ENCODE measurements around the gene CHCHD3. TPM values are rescaled to one million over a fixed set of nuclear protein-coding genes. Genes with fewer than 3 reads are reported as not detected.
"Not testable (repeated sequence)": the region's sequence is repeated elsewhere in the genome, so short reads cannot be mapped to it uniquely, and the experiment has no call there.

CHCHD3 gene
- total RNA-seq, 1 donor from 2014 or later = 61.5 TPM

DNA sequence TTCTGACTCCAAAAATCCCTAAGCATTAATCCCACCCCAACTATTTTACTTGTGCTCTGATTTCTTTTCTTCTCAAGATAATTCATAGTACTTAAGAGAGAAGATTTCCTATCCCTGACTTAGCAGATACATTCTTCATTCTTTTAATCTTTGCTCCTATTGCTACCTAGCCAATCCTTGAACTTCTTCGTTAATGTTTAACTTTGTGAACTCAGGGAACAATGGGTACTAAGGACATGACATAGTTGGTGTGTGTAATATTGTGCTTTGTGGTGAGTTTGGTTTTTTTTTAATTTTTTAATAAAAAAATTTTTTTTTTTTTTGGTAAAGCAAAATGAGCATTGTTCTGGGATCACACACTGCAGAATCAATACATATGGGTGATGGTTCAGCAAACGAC, 166.2 kb downstream of the CHCHD3 start:
- no peak overlapping the region for H3K27ac Mint-ChIP-seq (ENCODE audit: unreplicated experiment)
- H3K36me3 Mint-ChIP-seq (ENCODE audit: unreplicated experiment) = no peaks in the 10 kb centered on the region
- DNase-seq = no peak
- no peak overlapping the region for H3K4me3 Mint-ChIP-seq (ENCODE audit: unreplicated experiment)
- peaks cover 1% of the 10 kb centered on the region for H3K9me3 Mint-ChIP-seq (ENCODE audit: unreplicated experiment)
- TF ChIP-seq, protein P1, sequence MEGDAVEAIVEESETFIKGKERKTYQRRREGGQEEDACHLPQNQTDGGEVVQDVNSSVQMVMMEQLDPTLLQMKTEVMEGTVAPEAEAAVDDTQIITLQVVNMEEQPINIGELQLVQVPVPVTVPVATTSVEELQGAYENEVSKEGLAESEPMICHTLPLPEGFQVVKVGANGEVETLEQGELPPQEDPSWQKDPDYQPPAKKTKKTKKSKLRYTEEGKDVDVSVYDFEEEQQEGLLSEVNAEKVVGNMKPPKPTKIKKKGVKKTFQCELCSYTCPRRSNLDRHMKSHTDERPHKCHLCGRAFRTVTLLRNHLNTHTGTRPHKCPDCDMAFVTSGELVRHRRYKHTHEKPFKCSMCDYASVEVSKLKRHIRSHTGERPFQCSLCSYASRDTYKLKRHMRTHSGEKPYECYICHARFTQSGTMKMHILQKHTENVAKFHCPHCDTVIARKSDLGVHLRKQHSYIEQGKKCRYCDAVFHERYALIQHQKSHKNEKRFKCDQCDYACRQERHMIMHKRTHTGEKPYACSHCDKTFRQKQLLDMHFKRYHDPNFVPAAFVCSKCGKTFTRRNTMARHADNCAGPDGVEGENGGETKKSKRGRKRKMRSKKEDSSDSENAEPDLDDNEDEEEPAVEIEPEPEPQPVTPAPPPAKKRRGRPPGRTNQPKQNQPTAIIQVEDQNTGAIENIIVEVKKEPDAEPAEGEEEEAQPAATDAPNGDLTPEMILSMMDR (IDR thresholded peaks at IDR 0.05; ENCODE audit: partially characterized antibody, unreplicated experiment) = no peak
- H3K27me3 Mint-ChIP-seq (ENCODE audit: unreplicated experiment) = no peaks in the 10 kb centered on the region
- H3K4me1 Mint-ChIP-seq (ENCODE audit: low read depth, unreplicated experiment) = no peaks in the 10 kb centered on the region

DNA sequence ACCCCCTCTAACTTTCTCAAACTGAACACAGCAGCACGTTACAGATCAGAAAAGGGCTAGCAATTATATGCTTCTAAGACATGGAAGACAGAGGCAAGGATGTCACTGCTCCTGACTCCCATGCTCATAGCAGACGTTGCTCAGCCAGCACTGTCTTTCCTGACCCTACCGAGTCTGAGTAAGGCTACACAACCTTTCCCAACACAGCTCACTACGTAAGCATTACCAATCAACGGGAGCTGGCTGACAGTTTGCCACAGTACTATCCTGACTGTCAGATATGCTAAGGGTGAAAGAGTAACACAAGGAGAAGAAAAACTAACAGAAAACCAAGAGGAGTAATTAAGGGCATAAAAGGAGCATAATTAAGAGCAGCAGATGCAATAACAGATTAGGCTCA, 171.2 kb downstream of the CHCHD3 start:
- DNase-seq = no peak
- TF ChIP-seq, protein P1 (IDR thresholded peaks at IDR 0.05; ENCODE audit: partially characterized antibody, unreplicated experiment) = no peak
- H3K27me3 Mint-ChIP-seq (ENCODE audit: unreplicated experiment) = no peaks in the 10 kb centered on the region
- H3K9me3 Mint-ChIP-seq (ENCODE audit: unreplicated experiment) = peaks cover 3% of the 10 kb centered on the region
- no peak overlapping the region for H3K4me3 Mint-ChIP-seq (ENCODE audit: unreplicated experiment)
- no peaks in the 10 kb centered on the region for H3K36me3 Mint-ChIP-seq (ENCODE audit: unreplicated experiment)
- H3K4me1 Mint-ChIP-seq (ENCODE audit: low read depth, unreplicated experiment) = peaks cover 5% of the 10 kb centered on the region
- no peak overlapping the region for H3K27ac Mint-ChIP-seq (ENCODE audit: unreplicated experiment)

DNA sequence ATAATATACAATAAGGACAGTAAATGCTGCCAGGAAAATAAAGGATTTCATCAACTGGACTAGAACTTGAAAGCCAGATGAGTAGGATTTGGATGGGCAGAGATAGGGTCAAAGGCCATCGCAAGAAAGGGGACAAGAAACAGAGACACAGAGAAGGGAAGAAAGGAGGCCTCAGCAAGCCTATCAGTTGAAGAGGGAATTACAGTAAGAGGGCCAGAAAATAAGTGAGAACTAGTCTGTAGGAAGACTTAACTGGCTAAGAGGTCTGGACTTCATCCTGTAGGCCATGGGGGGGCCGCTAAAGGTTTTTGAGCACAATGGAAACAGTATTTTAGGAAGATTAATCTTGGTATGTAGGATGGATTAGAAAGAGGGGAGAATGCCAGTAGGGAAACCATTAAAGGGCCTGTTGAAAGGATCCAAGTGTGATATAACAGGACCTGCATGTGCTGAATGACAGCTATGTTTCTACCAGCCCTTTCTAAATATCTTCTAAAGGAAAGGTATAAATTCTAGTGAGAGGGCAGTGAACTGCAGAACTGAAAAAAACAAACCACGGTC, 174.4 kb downstream of the CHCHD3 start:
- H3K36me3 Mint-ChIP-seq (ENCODE audit: unreplicated experiment) = no peaks in the 10 kb centered on the region
- H3K4me3 Mint-ChIP-seq (ENCODE audit: unreplicated experiment) = no peak overlapping the region
- H3K9me3 Mint-ChIP-seq (ENCODE audit: unreplicated experiment) = peaks cover 1% of the 10 kb centered on the region
- no peak for DNase-seq
- no peaks in the 10 kb centered on the region for H3K27me3 Mint-ChIP-seq (ENCODE audit: unreplicated experiment)
- peaks cover 5% of the 10 kb centered on the region for H3K4me1 Mint-ChIP-seq (ENCODE audit: low read depth, unreplicated experiment)
- TF ChIP-seq, protein P1 (IDR thresholded peaks at IDR 0.05; ENCODE audit: partially characterized antibody, unreplicated experiment) = no peak
- no peak overlapping the region for H3K27ac Mint-ChIP-seq (ENCODE audit: unreplicated experiment)

DNA sequence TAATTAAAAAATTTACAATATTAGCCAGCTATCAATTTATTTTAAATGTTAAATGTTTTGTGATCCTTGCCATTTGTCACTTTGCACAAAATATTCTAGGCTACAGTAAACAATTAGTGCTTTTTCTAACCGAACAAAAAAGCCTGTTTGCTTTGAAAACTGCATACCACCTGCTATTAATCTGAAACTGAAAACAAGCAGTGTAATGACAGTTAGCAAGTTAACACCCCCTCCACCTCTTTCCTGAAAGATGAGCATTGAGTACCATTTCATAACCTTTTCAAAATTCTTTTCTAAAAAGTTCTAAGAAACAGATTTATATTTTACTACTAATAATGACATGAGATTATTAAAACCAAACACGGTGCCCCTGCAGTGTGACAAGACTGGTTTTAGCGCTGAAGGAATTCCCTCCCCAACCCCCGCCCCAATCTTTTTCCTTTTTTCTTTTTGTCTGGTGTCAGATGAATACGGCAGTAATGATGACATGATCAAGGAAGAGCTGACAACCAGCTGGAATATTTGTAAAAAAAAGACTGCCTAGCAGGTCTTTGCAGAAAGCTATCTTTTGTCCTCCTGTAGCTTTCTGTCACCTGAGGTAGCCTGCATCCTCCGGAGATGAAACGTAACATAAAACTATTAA, 175.6 kb downstream of the CHCHD3 start:
- H3K9me3 Mint-ChIP-seq (ENCODE audit: unreplicated experiment) = peaks cover 3% of the 10 kb centered on the region
- no peaks in the 10 kb centered on the region for H3K36me3 Mint-ChIP-seq (ENCODE audit: unreplicated experiment)
- peaks cover 5% of the 10 kb centered on the region for H3K4me1 Mint-ChIP-seq (ENCODE audit: low read depth, unreplicated experiment)
- no peaks in the 10 kb centered on the region for H3K27me3 Mint-ChIP-seq (ENCODE audit: unreplicated experiment)
- DNase-seq = no peak
- no peak overlapping the region for H3K4me3 Mint-ChIP-seq (ENCODE audit: unreplicated experiment)
- no peak overlapping the region for H3K27ac Mint-ChIP-seq (ENCODE audit: unreplicated experiment)
- TF ChIP-seq, protein P1 (IDR thresholded peaks at IDR 0.05; ENCODE audit: partially characterized antibody, unreplicated experiment) = no peak

DNA sequence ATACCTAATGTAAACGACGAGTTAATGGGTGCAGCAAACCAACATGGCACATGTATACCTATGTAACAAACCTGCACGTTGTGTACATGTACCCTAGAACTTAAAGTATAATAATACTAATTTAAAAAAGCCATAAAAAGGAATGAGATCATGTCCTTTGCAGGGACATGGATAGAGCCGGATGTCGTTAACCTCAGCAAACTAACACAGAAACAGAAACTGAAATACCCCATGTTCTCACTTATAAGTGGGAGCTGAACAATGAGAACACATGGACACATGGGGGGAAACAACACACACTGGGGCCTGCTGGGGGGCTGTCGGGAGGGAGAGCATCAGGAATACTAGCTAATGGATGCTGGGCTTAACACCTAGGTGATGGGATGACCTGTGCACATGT, 176.8 kb downstream of the CHCHD3 start:
- H3K4me3 Mint-ChIP-seq (ENCODE audit: unreplicated experiment); H3K4me1 Mint-ChIP-seq (ENCODE audit: low read depth, unreplicated experiment); H3K9me3 Mint-ChIP-seq (ENCODE audit: unreplicated experiment); H3K27ac Mint-ChIP-seq (ENCODE audit: unreplicated experiment); H3K27me3 Mint-ChIP-seq (ENCODE audit: unreplicated experiment); H3K36me3 Mint-ChIP-seq (ENCODE audit: unreplicated experiment); DNase-seq: not testable (repeated sequence)
